OCI-LY1 (cell line): ENCODE results near the gene FHOD3.

Experiments used
- CTCF ChIP-seq: fragments of 200-600 bp; sonication (generic), shearing (Covaris generic); IDR thresholded peaks from 2 replicates; pipeline ENCODE4 v1.5.1; 2017; ENCODE audit warnings: mild to moderate bottlenecking, antibody characterized with exemption, low read length, moderate library complexity, mixed read lengths
- EZH2 ChIP-seq: fragments of 200-600 bp; sonication (generic), shearing (Covaris generic); IDR thresholded peaks from 2 replicates; pipeline ENCODE4 v1.8.0; 2017; ENCODE audit warnings: borderline replicate concordance, mixed run types, mild to moderate bottlenecking, antibody characterized with exemption, low read length, moderate library complexity, mixed read lengths

GRCh38 chr18:36454848-36455458 lies 157.4 kb downstream of the FHOD3 start:
- no peak for TF ChIP-seq CTCF
- TF ChIP-seq EZH2: no peak
